Skin epidermis (tissue), 12 donors: ENCODE data around the gene TXK.
A peak's percentile ranks its signal among the peaks of the same experiment; 100 is the strongest.

Source experiments
- H3K27ac ChIP-seq, 21 experiments: fragments of 200-600 bp; sonication (generic) in 11 of 21; one replicate each; pipeline ENCODE4 v1.5.0; 2020; ENCODE audit warnings: mild to moderate bottlenecking in 3 of 21, inconsistent platforms in 2 of 21, moderate library complexity in 2 of 21
- H3K4me3 ChIP-seq, 7 experiments: fragments of 200-600 bp; sonication (generic) in 2 of 7; one replicate each; pipeline ENCODE4 v1.5.0; 2020; ENCODE audit warnings: inconsistent platforms in 2 of 7, mild to moderate bottlenecking in 2 of 7, moderate library complexity in 1 of 7

The TXK gene

GRCh38 chr4:48031802-48032525 is 102.1 kb downstream of the TXK start:
- Histone ChIP-seq H3K4me3 (no peak overlapping the region), H3K27ac (no peak overlapping the region)

GRCh38 chr4:48030470-48030869 is 103.6 kb downstream of the TXK start:
- H3K4me3 ChIP-seq, result no peak overlapping the region
- H3K27ac ChIP-seq, result no peak overlapping the region

GRCh38 chr4:48028696-48029095 is 105.4 kb downstream of the TXK start:
- Histone ChIP-seq H3K27ac (no peak overlapping the region), H3K4me3 (no peak overlapping the region)

GRCh38 chr4:48027653-48028052 is 106.4 kb downstream of the TXK start:
- Histone ChIP-seq H3K27ac (no peak overlapping the region), H3K4me3 (no peak overlapping the region)

- Histone ChIP-seq H3K27ac (no peak overlapping the region), H3K4me3 (no peak overlapping the region)
Observed at GRCh38 chr4:48025005-48025404, 109.0 kb downstream of the TXK start.

- H3K4me3 ChIP-seq, result no peak overlapping the region
- no peak overlapping the region for H3K27ac ChIP-seq
Observed at GRCh38 chr4:48024522-48024921, 109.5 kb downstream of the TXK start.

GRCh38 chr4:48022192-48022799 is 111.8 kb downstream of the TXK start:
- H3K4me3 ChIP-seq, result no peak overlapping the region
- no peak overlapping the region for H3K27ac ChIP-seq

- H3K4me3 ChIP-seq, result no peak overlapping the region
- H3K27ac ChIP-seq, result no peak overlapping the region
Observed at GRCh38 chr4:48021100-48021499, 113.0 kb downstream of the TXK start.

- Histone ChIP-seq H3K4me3 (peak overlapping the region in 3 of 7 experiments; percentile 53 to 67 (median 54)), H3K27ac (peak overlapping the region in 4 of 21 experiments; percentile 14 to 90 (median 50))
Observed at GRCh38 chr4:48018112-48018511, 115.9 kb downstream of the TXK start.

GRCh38 chr4:48017108-48017571 is 116.9 kb downstream of the TXK start:
- peak overlapping the region; percentile 21 to 67 (median 51) for H3K4me3 ChIP-seq
- peak overlapping the region in 20 of 21 experiments; percentile 59 to 92 (median 86) for H3K27ac ChIP-seq
